Adrenal gland (tissue), 5 donors: ENCODE results near the gene BATF.

Experiments
- POLR2A ChIP-seq, 2 donors: fragments of 450-650 bp; IDR thresholded peaks; one replicate each; pipeline ENCODE4 v1.6.1; 2017; ENCODE audit warnings: antibody characterized with exemption in 2 of 2, mild to moderate bottlenecking in 2 of 2, moderate library complexity in 1 of 2
- TF ChIP-seq, protein P1 (sequence below), 6 experiments: fragments of 450-650 bp in 4 of 6; fragments of 200-600 bp in 2 of 6; sonication (generic) in 1 of 6; IDR thresholded peaks; 1 replicate in 5 of 6; 2 replicates in 1 of 6; pipeline versions ENCODE4 v1.5.1 to v1.8.0; 2016 to 2021; ENCODE audit warnings: antibody characterized with exemption in 6 of 6, mild to moderate bottlenecking in 2 of 6, moderate library complexity in 1 of 6
- donor health status: DM: no; HTN: no; CAD: no.

- TF ChIP-seq, protein P1, sequence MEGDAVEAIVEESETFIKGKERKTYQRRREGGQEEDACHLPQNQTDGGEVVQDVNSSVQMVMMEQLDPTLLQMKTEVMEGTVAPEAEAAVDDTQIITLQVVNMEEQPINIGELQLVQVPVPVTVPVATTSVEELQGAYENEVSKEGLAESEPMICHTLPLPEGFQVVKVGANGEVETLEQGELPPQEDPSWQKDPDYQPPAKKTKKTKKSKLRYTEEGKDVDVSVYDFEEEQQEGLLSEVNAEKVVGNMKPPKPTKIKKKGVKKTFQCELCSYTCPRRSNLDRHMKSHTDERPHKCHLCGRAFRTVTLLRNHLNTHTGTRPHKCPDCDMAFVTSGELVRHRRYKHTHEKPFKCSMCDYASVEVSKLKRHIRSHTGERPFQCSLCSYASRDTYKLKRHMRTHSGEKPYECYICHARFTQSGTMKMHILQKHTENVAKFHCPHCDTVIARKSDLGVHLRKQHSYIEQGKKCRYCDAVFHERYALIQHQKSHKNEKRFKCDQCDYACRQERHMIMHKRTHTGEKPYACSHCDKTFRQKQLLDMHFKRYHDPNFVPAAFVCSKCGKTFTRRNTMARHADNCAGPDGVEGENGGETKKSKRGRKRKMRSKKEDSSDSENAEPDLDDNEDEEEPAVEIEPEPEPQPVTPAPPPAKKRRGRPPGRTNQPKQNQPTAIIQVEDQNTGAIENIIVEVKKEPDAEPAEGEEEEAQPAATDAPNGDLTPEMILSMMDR (IDR thresholded peaks at IDR 0.05), result no peak
- TF ChIP-seq POLR2A (IDR thresholded peaks at IDR 0.05), result no peak
Observed at GRCh38 chr14:75545907-75546306, 23.6 kb downstream of the BATF start.
